HG02970 (cell line): ENCODE data around the gene DCHS2.

Source experiments
- ATAC-seq: cut with Tn5 transposase; IDR thresholded peaks from one replicate; pipeline ENCODE4 v1.9.1; 2021; ENCODE audit warnings: mild to moderate bottlenecking, moderate library complexity, moderate number of reproducible peaks; ENCODE audit not compliant: unreplicated experiment, low FRiP score

The DCHS2 gene

GRCh38 chr4:154454710-154455109 lies 36.9 kb downstream of the DCHS2 start:
- no peak for ATAC-seq

GRCh38 chr4:154452798-154453346 lies 38.7 kb downstream of the DCHS2 start:
- ATAC-seq, result no peak

DNA sequence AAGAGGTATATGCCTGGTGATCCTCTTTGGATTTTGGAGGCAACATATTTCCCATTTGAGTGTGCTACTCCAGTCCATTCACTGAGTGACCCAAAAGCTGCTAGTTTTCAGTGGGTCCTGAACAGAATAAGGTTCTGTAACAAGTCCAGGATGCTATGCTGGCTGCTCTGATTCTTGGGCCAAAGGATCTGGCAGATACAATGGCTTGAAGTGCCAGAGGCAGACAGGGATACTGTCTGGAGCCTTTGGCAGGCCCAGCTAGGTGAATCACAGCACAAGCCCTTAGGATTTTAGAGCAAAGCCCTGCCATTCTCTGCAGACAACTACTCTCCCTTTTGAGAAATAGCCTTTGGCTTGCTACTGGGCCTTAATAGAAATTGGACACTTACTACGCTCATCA lies 40.6 kb downstream of the DCHS2 start:
- ATAC-seq, result no peak

DNA sequence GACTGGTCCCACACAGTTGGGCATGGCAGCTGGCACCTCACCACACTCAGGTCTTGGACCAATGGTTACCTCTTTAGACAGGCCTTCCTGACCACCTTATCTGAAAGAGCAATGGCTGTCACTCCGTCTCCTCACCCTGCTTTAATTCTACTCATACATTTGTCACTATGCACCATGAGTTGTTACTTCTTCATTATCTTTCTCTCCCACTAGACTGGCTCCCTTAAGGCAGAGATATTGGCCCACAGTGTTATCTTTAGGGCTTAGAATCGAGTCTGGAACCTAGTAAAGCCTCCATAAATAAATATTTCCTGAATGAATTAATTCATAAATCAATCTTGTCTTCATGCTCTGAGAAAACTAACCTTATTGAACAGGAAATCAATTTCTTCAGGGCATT lies 46.6 kb downstream of the DCHS2 start:
- ATAC-seq, result no peak

GRCh38 chr4:154441982-154442381 lies 49.6 kb downstream of the DCHS2 start:
- no peak for ATAC-seq

- no peak for ATAC-seq
Measured at GRCh38 chr4:154441124-154441523, 50.5 kb downstream of the DCHS2 start.

GRCh38 chr4:154439224-154439623 lies 52.4 kb downstream of the DCHS2 start:
- no peak for ATAC-seq

DNA sequence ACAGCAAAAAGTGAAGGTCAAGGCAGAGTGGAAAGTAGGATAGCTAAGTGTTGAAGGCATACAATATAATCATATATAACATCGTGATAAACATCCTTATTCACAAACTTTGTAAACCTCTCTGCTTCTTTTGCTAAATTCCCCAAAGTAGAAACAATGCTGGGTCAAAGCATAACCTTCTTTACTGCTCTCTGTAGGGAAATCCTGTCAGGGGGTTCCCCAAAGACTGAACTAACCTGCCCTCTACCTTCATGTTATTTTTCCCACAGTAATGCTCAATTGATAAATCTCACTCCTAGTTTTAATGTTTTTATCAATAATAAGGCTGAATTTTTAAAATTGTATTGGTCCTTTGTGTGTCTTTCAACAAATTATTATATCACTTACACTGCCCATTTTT lies 55.7 kb downstream of the DCHS2 start:
- no peak for ATAC-seq

GRCh38 chr4:154433543-154433942 lies 58.1 kb downstream of the DCHS2 start:
- ATAC-seq, result no peak

DNA sequence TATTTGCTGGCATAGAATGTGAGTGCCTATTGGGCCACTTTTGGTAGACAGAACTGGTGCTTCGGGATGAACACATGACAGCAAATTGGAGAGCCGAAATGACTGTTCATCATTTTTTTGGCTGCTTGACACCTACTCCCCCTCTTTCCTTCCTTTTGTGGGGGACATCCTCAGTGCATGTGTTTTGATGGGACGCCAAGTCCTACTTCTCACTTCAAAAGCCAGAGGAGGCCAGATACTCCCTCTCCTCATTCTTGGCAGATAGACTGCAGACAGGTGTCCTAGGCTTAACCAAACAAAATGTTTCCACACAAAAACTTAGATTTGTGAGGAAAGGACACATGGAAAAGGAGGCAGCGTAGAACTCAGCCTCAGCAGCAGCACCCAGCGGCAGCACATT lies 62.4 kb downstream of the DCHS2 start:
- ATAC-seq, result no peak

- ATAC-seq, result no peak
Measured at GRCh38 chr4:154427149-154427548, 64.5 kb downstream of the DCHS2 start.

DNA sequence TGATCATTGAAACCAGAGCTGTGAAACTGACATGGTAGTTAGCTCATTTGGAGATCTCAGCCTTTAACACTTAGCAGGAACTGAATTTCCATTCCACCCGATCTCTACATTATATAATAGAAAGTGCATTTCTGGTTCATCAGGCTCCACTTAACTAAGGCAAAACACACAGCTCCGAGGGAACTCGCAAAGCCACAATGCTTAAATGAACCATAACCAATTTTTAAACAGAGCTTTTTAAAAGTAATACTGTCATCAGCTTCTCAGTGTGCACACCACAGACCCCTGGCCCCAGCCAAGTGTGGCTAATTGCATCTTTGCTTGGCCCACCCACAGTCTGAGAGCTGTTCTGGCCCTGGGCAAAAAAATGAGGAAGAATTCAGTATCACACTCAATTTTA lies 66.1 kb downstream of the DCHS2 start:
- no peak for ATAC-seq

GRCh38 chr4:154424810-154425484 lies 66.7 kb downstream of the DCHS2 start:
- no peak for ATAC-seq

- ATAC-seq, result no peak
Measured at GRCh38 chr4:154422152-154422551, 69.4 kb downstream of the DCHS2 start.

- peak; percentile 54 for ATAC-seq
Measured at GRCh38 chr4:154421618-154422017, 70.0 kb downstream of the DCHS2 start.

DNA sequence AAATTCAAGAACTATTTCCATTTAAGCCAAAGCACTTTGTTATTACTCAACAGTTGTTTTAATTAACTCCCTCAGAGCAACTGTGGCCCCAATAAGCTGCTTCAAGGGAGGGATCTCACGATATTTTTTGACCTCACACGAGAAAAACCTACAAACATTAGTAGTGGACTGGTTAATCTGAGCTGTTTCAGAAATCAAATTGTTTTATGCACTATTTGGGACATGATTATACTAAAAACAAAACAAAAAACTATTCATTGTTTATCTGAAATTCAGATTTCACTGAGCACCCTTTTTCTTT lies 74.3 kb downstream of the DCHS2 start:
- ATAC-seq, result no peak

- peak; percentile 41 for ATAC-seq
Measured at GRCh38 chr4:154416190-154416547, 75.4 kb downstream of the DCHS2 start.

DNA sequence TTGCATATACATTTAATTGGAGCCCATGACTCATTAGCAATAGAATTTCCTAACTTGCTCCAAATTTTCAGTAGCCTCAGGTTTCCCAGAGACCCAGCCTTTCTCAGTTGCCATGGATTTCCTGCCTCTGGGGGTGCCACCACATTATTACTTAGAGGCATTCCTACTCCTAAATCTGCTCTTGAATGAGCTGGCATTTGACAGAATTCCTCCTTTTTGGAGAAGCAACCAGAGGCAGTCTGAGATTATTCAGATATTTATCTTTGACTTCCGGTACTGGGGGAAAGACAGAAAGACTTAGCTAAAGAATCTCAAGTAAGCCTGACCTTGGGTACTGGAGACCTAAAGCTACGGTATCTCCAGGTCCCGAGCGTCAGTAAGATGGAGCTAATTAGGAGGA lies 76.3 kb downstream of the DCHS2 start:
- no peak for ATAC-seq

DNA sequence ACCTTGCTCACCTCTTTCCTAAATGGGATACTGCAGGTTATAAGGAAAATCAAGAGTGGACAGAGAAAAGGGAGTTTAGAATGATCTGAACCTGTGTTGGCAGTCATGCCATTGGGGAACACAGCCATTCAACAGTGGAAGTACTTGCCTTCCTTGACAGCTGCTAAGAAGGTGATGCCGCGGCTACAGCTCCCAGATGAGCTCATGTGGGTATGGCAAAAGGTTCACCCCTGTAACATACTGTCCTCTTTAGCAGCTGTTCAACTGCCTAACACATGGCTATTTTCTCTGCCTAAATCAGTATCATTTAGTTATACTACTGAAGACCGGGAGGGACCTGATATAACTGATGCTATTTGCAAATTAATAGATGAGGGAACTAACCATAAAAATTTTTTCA lies 76.8 kb downstream of the DCHS2 start:
- no peak for ATAC-seq

- ATAC-seq, result no peak
Measured at GRCh38 chr4:154414371-154414770, 77.2 kb downstream of the DCHS2 start.

GRCh38 chr4:154407443-154407842 lies 84.2 kb downstream of the DCHS2 start:
- ATAC-seq, result no peak

GRCh38 chr4:154406018-154406795 lies 85.4 kb downstream of the DCHS2 start:
- no peak for ATAC-seq
